SK-N-SH (cell line): ENCODE measurements around the gene DENND5B. TPM values are rescaled to one million over a fixed set of nuclear protein-coding genes. Genes with fewer than 3 reads are reported as not detected.
"Not testable (repeated sequence)": the region's sequence is repeated elsewhere in the genome, so short reads cannot be mapped to it uniquely, and the experiment has no call there.

Source experiments
- CTCF ChIA-PET: fragments of 300-600, 350-600 bp; formaldehyde crosslinking; extraction: SDS; loops from one replicate; lab custom pipeline; 2021; lab: Yijun Ruan, JAX
- POLR2A ChIA-PET: fragments of 350-600 bp; sonication (Branson Sonifier 250); formaldehyde crosslinking; extraction: SDS; loops from one replicate; lab custom pipeline; 2020; ENCODE audit warnings: antibody characterized with exemption, inconsistent platforms; lab: Yijun Ruan, JAX
- DNase-seq: peaks from one replicate; pipeline ENCODE4 v3.0.0; 2012
- H2AFZ ChIP-seq: fragments of 200-600 bp; sonication (generic); 2 replicates; pipeline ENCODE4 v1.8.1; 2016; ENCODE audit warnings: antibody characterized with exemption, mild to moderate bottlenecking, low read depth
- H3F3A ChIP-seq: fragments of 200-600 bp; sonication (generic); replicated peaks from 2 replicates; pipeline ENCODE3; 2016; ENCODE audit warnings: antibody characterized with exemption, mild to moderate bottlenecking; ENCODE audit not compliant: insufficient read depth
- H3K27ac ChIP-seq, 2 experiments: fragments of 200-500 bp in 1 of 2; fragments of 200-600 bp in 1 of 2; sonication (Bioruptor generic) in 1 of 2; sonication (generic), shearing (Covaris generic) in 1 of 2; 2 replicates each; pipeline versions ENCODE4 v1.5.1 to v1.6.1; 2014 to 2016; ENCODE audit warnings: low read depth in 2 of 2, inconsistent platforms in 1 of 2, low read length in 1 of 2, mild to moderate bottlenecking in 1 of 2, mixed read lengths in 1 of 2
- H3K27me3 ChIP-seq: fragments of 200-600 bp; sonication (generic), shearing (Covaris generic); 2 replicates; pipeline ENCODE4 v1.6.1; 2016; ENCODE audit warnings: mixed run types; ENCODE audit not compliant: insufficient read depth
- H3K36me3 ChIP-seq, 2 experiments: fragments of 200-500 bp in 1 of 2; fragments of 200-600 bp in 1 of 2; sonication (Bioruptor generic) in 1 of 2; sonication (generic) in 1 of 2; replicated peaks in 1 of 2; 2 replicates each; pipeline versions ENCODE3 to v1.5.1; 2014 to 2016; ENCODE audit warnings: low read length in 1 of 2, mild to moderate bottlenecking in 1 of 2; ENCODE audit not compliant: insufficient read depth in 2 of 2, control insufficient read depth in 1 of 2
- H3K4me1 ChIP-seq, 2 experiments: fragments of 200-500 bp in 1 of 2; fragments of 200-600 bp in 1 of 2; sonication (Bioruptor generic) in 1 of 2; sonication (generic), shearing (Covaris generic) in 1 of 2; 2 replicates each; pipeline versions ENCODE4 v1.5.1 to v1.6.1; 2014 to 2016; ENCODE audit warnings: low read depth in 1 of 2, low read length in 1 of 2, mixed run types in 1 of 2; ENCODE audit not compliant: insufficient read depth in 2 of 2, control insufficient read depth in 1 of 2
- H3K4me2 ChIP-seq: fragments of 200-600 bp; sonication (generic), shearing (Covaris generic); 2 replicates; pipeline ENCODE4 v1.6.1; 2017; ENCODE audit warnings: mixed run types
- H3K4me3 ChIP-seq, 2 experiments: fragments of 200-500 bp in 1 of 2; fragments of 200-600 bp in 1 of 2; sonication (Bioruptor generic) in 1 of 2; sonication (generic), shearing (Covaris generic) in 1 of 2; 2 replicates each; pipeline versions ENCODE4 v1.5.1 to v1.8.1; 2014 to 2016; ENCODE audit warnings: low read depth in 2 of 2, inconsistent platforms in 1 of 2, low read length in 1 of 2, mild to moderate bottlenecking in 1 of 2, mixed read lengths in 1 of 2, moderate library complexity in 1 of 2
- H3K79me2 ChIP-seq: fragments of 200-600 bp; sonication (generic); 2 replicates; pipeline ENCODE4 v1.8.1; 2017; ENCODE audit warnings: mild to moderate bottlenecking; ENCODE audit not compliant: insufficient read depth
- H3K9ac ChIP-seq: fragments of 200-600 bp; sonication (generic); 2 replicates; pipeline ENCODE4 v1.6.1; 2017; ENCODE audit warnings: mixed run types
- H3K9me2 ChIP-seq: fragments of 200-600 bp; sonication (generic); 2 replicates; pipeline ENCODE4 v1.6.1; 2017; ENCODE audit warnings: mixed run types
- H3K9me3 ChIP-seq: fragments of 200-600 bp; sonication (generic); 2 replicates; pipeline ENCODE4 v1.6.1; 2017; ENCODE audit warnings: mixed run types, mild to moderate bottlenecking, moderate library complexity
- H4K20me1 ChIP-seq: fragments of 200-600 bp; sonication (generic); 2 replicates; pipeline ENCODE4 v1.6.1; 2017; ENCODE audit warnings: mild to moderate bottlenecking, mixed run types; ENCODE audit not compliant: insufficient read depth
- FOSL2 ChIP-seq: IDR thresholded peaks from 2 replicates; pipeline ENCODE4 v1.4.0; 2012; ENCODE audit warnings: low read depth, mild to moderate bottlenecking, moderate library complexity, borderline replicate concordance
- JUND ChIP-seq: IDR thresholded peaks from 2 replicates; pipeline ENCODE4 v1.4.0; 2012
- MXI1 ChIP-seq: IDR thresholded peaks from 2 replicates; pipeline ENCODE4 v1.6.1; 2012; ENCODE audit warnings: mild to moderate bottlenecking, low read depth, low read length, improper control_type of control experiment
- NRF1 ChIP-seq: IDR thresholded peaks from 2 replicates; pipeline ENCODE4 v1.6.1; 2012; ENCODE audit warnings: low read depth, mild to moderate bottlenecking, low read length
- POLR2AphosphoS5 ChIP-seq: IDR thresholded peaks from 2 replicates; pipeline ENCODE4 v1.6.1; 2012; ENCODE audit warnings: low read depth, low read length
- USF1 ChIP-seq: IDR thresholded peaks from 2 replicates; pipeline ENCODE4 v1.4.0; 2012; ENCODE audit warnings: low read depth, borderline replicate concordance
- WGBS: methylation state at CpG from one replicate; pipeline ENCODE4 v1.1.6; 2017; ENCODE audit warnings: low lambda C conversion rate; 5-methylcytosine and 5-hydroxymethylcytosine counted together
- polyA plus RNA-seq, 3 experiments: library from polyadenylated mRNA; depleted of rRNA; stranded (reverse); fragments of >200 nt; gene quantifications; 2 replicates each; pipeline ENCODE4 v1.2.3, GENCODE V29; 2012
- TF ChIP-seq, protein P1 (sequence below): IDR thresholded peaks from 2 replicates; pipeline ENCODE4; 2012
- TF ChIP-seq, protein P2 (sequence below): IDR thresholded peaks from 2 replicates; pipeline ENCODE4 v1.4.0; 2012; ENCODE audit warnings: low read depth
- TF ChIP-seq, protein P3 (sequence below): fragments of 200-600 bp; sonication (generic); IDR thresholded peaks from 2 replicates; pipeline ENCODE4 v1.6.1; 2017; ENCODE audit warnings: antibody characterized with exemption, mild to moderate bottlenecking, moderate library complexity

Gene DENND5B
- polyA plus RNA-seq, 1 of the 3 experiments (the other 2 are of a cell fraction), result 5.3 TPM

GRCh38 chr12:31608299-31608698, 17.4 kb upstream of the DENND5B start:
- H3K9me2 ChIP-seq, H3K27ac ChIP-seq, H3K9ac ChIP-seq, H3K79me2 ChIP-seq, H3K4me1 ChIP-seq, H3K4me2 ChIP-seq, H2AFZ ChIP-seq, H3K4me3 ChIP-seq, POLR2A ChIA-PET, H3K27me3 ChIP-seq, H3F3A ChIP-seq, H4K20me1 ChIP-seq, CTCF ChIA-PET, DNase-seq: not testable (repeated sequence)
- H3K9me3 ChIP-seq, result peaks cover 16% of the 10 kb centered on the region; the same call in 1 of the 2 replicates
- peaks cover 0 to 24% of the 10 kb centered on the region in 2 experiments for H3K36me3 ChIP-seq
- 65% methylated on average over 2 of the region's 2 CpGs for WGBS

DNA sequence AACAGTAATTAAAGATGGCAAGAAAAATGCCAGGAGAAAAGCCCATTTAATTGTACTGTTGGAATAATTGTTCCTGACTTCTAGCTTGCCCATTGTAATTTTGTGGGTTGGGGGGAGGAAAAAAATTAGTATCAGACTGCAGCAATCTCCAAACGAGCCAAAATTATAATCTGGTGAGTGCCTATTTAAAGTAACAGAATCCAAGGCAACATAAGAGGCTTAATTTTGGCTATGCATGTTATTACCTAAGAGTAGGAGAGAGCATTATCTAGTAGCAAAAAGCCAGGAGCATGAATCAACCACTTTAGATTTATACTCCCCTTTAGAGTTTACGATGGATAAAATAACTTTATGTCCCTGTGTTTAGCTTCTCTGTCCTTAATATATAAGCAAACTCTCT, 14.6 kb upstream of the DENND5B start:
- Histone ChIP-seq H3K79me2 (no peaks in the 10 kb centered on the region), H3K4me3 (no peak overlapping the region), H3K4me1 (no peaks in the 10 kb centered on the region; a peak in 1 of 4 replicates), H4K20me1 (no peaks in the 10 kb centered on the region), H3K4me2 (no peak overlapping the region), H3F3A (peaks cover 3% of the 10 kb centered on the region), H3K9me2 (no peaks in the 10 kb centered on the region), H3K27me3 (no peaks in the 10 kb centered on the region), H3K36me3 (peaks cover 0 to 24% of the 10 kb centered on the region in 2 experiments), H3K9ac (no peak overlapping the region), H2AFZ (no peak overlapping the region), H3K9me3 (peaks cover 16% of the 10 kb centered on the region; the same call in 1 of the 2 replicates), H3K27ac (peak overlapping the region in 1 of 2 experiments; percentile 33; a peak in 1 of 4 replicates)
- no peak for DNase-seq
- WGBS, result 64% methylated on average over 2 of the region's 2 CpGs
- TF ChIP-seq, protein P1, sequence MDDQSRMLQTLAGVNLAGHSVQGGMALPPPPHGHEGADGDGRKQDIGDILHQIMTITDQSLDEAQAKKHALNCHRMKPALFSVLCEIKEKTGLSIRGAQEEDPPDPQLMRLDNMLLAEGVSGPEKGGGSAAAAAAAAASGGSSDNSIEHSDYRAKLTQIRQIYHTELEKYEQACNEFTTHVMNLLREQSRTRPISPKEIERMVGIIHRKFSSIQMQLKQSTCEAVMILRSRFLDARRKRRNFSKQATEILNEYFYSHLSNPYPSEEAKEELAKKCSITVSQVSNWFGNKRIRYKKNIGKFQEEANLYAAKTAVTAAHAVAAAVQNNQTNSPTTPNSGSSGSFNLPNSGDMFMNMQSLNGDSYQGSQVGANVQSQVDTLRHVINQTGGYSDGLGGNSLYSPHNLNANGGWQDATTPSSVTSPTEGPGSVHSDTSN, result peak; percentile 55
- TF ChIP-seq POLR2AphosphoS5, result no peak
- ChIA-PET CTCF (interaction anchor here (2.0 kb wide), 1 partner anchor 203 kb away, joined by 4 read pairs; no protein-coding TSS in a partner anchor), POLR2A (no interaction called here)

- peaks cover 3% of the 10 kb centered on the region for H3F3A ChIP-seq
- peaks cover 0 to 11% of the 10 kb centered on the region in 2 experiments for H3K36me3 ChIP-seq
- DNase-seq, result no peak
- no peak overlapping the region for H3K4me2 ChIP-seq
- no peak overlapping the region for H3K4me3 ChIP-seq
- H3K9me3 ChIP-seq, result 0 out of 2 replicates have a peak, but pooled peaks cover 6% of the 10 kb centered on the region
- H3K9me2 ChIP-seq, result no peaks in the 10 kb centered on the region
- H4K20me1 ChIP-seq, result no peaks in the 10 kb centered on the region
- ChIA-PET CTCF (no interaction called here), POLR2A (no interaction called here)
- no peak overlapping the region for H3K9ac ChIP-seq
- no peaks in the 10 kb centered on the region; a peak in 1 of 4 replicates for H3K4me1 ChIP-seq
- WGBS, result 97% methylated on average over 3 of the region's 3 CpGs
- no peaks in the 10 kb centered on the region for H3K27me3 ChIP-seq
- no peak for TF ChIP-seq USF1
- TF ChIP-seq NRF1, result no peak
- no peak for TF ChIP-seq MXI1
- TF ChIP-seq, protein P2, sequence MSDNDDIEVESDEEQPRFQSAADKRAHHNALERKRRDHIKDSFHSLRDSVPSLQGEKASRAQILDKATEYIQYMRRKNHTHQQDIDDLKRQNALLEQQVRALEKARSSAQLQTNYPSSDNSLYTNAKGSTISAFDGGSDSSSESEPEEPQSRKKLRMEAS, result no peak
- TF ChIP-seq, protein P3, sequence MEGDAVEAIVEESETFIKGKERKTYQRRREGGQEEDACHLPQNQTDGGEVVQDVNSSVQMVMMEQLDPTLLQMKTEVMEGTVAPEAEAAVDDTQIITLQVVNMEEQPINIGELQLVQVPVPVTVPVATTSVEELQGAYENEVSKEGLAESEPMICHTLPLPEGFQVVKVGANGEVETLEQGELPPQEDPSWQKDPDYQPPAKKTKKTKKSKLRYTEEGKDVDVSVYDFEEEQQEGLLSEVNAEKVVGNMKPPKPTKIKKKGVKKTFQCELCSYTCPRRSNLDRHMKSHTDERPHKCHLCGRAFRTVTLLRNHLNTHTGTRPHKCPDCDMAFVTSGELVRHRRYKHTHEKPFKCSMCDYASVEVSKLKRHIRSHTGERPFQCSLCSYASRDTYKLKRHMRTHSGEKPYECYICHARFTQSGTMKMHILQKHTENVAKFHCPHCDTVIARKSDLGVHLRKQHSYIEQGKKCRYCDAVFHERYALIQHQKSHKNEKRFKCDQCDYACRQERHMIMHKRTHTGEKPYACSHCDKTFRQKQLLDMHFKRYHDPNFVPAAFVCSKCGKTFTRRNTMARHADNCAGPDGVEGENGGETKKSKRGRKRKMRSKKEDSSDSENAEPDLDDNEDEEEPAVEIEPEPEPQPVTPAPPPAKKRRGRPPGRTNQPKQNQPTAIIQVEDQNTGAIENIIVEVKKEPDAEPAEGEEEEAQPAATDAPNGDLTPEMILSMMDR, result no peak
- TF ChIP-seq FOSL2, result no peak
- no peak for TF ChIP-seq JUND
- H3K27ac ChIP-seq, result no peak overlapping the region
- no peak overlapping the region for H2AFZ ChIP-seq
- H3K79me2 ChIP-seq, result no peaks in the 10 kb centered on the region
Measured at GRCh38 chr12:31603546-31604009, 12.6 kb upstream of the DENND5B start.
